ENCODE data around the gene IRGQ.

GRCh38 chr19:43616306-43616705 is 20.4 kb upstream of the IRGQ start:
- TF ChIP-seq CTCF (IDR thresholded peaks at IDR 0.05 in 4 of 5, conservative IDR thresholded peaks at IDR 0.05 in 1 of 5) (no peak), POLR2A (IDR thresholded peaks at IDR 0.05) (no peak)

Data from gastrocnemius medialis (tissue), 4 donors.